Measurements from ENCODE around the gene CCDC66. TPM values are rescaled to one million over a fixed set of nuclear protein-coding genes. Genes with fewer than 3 reads are reported as not detected.

CCDC66 gene
- total RNA-seq, 1 experiment from 2014 or later, result 28.6 TPM

DNA sequence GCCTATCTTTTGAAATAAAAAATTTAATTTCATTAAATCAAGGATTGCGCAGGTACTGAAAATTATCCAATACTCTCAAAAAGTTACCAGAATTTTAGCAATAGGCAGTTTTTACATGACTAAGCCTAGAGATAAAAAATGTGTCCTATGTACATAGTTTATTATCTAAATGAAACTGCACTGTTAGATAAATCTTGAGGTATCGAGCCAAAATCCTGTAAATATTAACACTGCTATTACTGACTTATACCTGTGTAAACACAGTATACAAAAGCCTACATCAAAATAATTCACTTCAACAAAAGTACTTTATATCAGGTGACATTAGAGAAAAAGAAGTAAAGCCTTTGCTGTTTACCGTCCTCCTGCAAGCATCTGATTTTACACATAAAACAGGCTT, 65.4 kb downstream of the CCDC66 start:
- Histone ChIP-seq H3K4me1 (no peaks in the 10 kb centered on the region), H3K4me3 (ENCODE audit: low read depth, low read length) (no peak overlapping the region), H3K9me3 (no peaks in the 10 kb centered on the region), H3K36me3 (ENCODE audit: control insufficient read depth, insufficient read depth, low read length) (no peaks in the 10 kb centered on the region; the same call in 1 of the 2 replicates), H3K27me3 (replicated peaks; ENCODE audit: control insufficient read depth, insufficient read depth, low read length) (no peaks in the 10 kb centered on the region)
- H3K27ac Mint-ChIP-seq (ENCODE audit: unreplicated experiment), result no peak overlapping the region
- ChIA-PET CTCF (no interaction called here), POLR2A (no interaction called here)
- intact Hi-C loops (cut with micrococcal nuclease; ENCODE audit: unreplicated experiment), result no loop called here
- peaks cover 80% of the 10 kb centered on the region for H3K36me3 Mint-ChIP-seq (ENCODE audit: insufficient read depth, unreplicated experiment)
- no peaks in the 10 kb centered on the region for H3K27me3 Mint-ChIP-seq (ENCODE audit: insufficient read depth, unreplicated experiment)
- TF ChIP-seq, protein P1, sequence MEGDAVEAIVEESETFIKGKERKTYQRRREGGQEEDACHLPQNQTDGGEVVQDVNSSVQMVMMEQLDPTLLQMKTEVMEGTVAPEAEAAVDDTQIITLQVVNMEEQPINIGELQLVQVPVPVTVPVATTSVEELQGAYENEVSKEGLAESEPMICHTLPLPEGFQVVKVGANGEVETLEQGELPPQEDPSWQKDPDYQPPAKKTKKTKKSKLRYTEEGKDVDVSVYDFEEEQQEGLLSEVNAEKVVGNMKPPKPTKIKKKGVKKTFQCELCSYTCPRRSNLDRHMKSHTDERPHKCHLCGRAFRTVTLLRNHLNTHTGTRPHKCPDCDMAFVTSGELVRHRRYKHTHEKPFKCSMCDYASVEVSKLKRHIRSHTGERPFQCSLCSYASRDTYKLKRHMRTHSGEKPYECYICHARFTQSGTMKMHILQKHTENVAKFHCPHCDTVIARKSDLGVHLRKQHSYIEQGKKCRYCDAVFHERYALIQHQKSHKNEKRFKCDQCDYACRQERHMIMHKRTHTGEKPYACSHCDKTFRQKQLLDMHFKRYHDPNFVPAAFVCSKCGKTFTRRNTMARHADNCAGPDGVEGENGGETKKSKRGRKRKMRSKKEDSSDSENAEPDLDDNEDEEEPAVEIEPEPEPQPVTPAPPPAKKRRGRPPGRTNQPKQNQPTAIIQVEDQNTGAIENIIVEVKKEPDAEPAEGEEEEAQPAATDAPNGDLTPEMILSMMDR (IDR thresholded peaks at IDR 0.05; ENCODE audit: insufficient read depth in 1 of 2, low read depth in 1 of 2, low read length in 1 of 2, severe bottlenecking in 1 of 2, unreplicated experiment in 1 of 2), result no peak
- BruUV-seq (replicated peaks), result no TSS peak
- H3K4me3 Mint-ChIP-seq (ENCODE audit: unreplicated experiment), result no peak overlapping the region
- DNase-seq, result no peak
- H3K4me1 Mint-ChIP-seq (ENCODE audit: low read depth, unreplicated experiment), result peaks cover 7% of the 10 kb centered on the region
- no peaks in the 10 kb centered on the region for H3K9me3 Mint-ChIP-seq (ENCODE audit: unreplicated experiment)

DNA sequence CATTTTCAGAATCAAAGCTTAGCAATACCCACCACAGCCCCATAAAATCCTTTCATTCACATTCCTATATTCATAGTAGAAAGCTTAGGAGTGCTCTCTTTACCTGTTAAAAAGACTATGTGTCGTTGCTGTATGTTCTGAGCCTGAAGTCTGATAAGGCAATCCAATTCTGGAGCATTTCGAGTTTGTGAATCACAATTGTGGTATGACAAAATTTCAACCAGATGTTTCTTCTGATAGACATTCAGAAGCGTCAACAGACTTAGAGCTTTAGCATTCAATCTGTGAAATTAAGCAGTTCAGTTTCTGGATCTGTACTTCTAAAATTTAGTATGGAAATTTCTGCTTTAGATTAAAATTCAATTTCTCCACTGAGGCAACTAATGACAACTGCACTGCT, 67.8 kb downstream of the CCDC66 start:
- TF ChIP-seq, protein P1 (IDR thresholded peaks at IDR 0.05; ENCODE audit: insufficient read depth in 1 of 2, low read depth in 1 of 2, low read length in 1 of 2, severe bottlenecking in 1 of 2, unreplicated experiment in 1 of 2), result no peak
- Mint-ChIP-seq H3K9me3 (ENCODE audit: unreplicated experiment) (no peaks in the 10 kb centered on the region), H3K36me3 (ENCODE audit: insufficient read depth, unreplicated experiment) (peaks cover 80% of the 10 kb centered on the region), H3K27ac (ENCODE audit: unreplicated experiment) (no peak overlapping the region), H3K4me3 (ENCODE audit: unreplicated experiment) (no peak overlapping the region), H3K4me1 (ENCODE audit: low read depth, unreplicated experiment) (peaks cover 7% of the 10 kb centered on the region), H3K27me3 (ENCODE audit: insufficient read depth, unreplicated experiment) (no peaks in the 10 kb centered on the region)
- BruUV-seq (replicated peaks), result no TSS peak
- Histone ChIP-seq H3K4me1 (peaks cover 9% of the 10 kb centered on the region), H3K4me3 (ENCODE audit: low read depth, low read length) (no peak overlapping the region), H3K36me3 (ENCODE audit: control insufficient read depth, insufficient read depth, low read length) (peaks cover 1% of the 10 kb centered on the region; the same call in 1 of the 2 replicates), H3K9me3 (peaks cover 4% of the 10 kb centered on the region; the same call in 1 of the 2 replicates), H3K27me3 (replicated peaks; ENCODE audit: control insufficient read depth, insufficient read depth, low read length) (no peaks in the 10 kb centered on the region)
- ChIA-PET CTCF (no interaction called here), POLR2A (interaction anchor here (0.5 kb wide), 1 partner anchor 1068 kb away, joined by 4 read pairs; no protein-coding TSS in a partner anchor)
- intact Hi-C loops (cut with micrococcal nuclease; ENCODE audit: unreplicated experiment), result no loop called here
- DNase-seq, result no peak

GRCh38 chr3:56629047-56629446, 72.1 kb downstream of the CCDC66 start:
- H3K9me3 Mint-ChIP-seq (ENCODE audit: unreplicated experiment), result no peaks in the 10 kb centered on the region
- peak in 1 of 2 experiments; percentile 25 for DNase-seq
- Histone ChIP-seq H3K27me3 (replicated peaks; ENCODE audit: control insufficient read depth, insufficient read depth, low read length) (no peaks in the 10 kb centered on the region), H3K4me3 (ENCODE audit: low read depth, low read length) (no peak overlapping the region), H3K36me3 (ENCODE audit: control insufficient read depth, insufficient read depth, low read length) (peaks cover 2% of the 10 kb centered on the region; the same call in 1 of the 2 replicates), H3K9me3 (peaks cover 4% of the 10 kb centered on the region; the same call in 1 of the 2 replicates), H3K4me1 (peaks cover 17% of the 10 kb centered on the region)
- BruUV-seq (replicated peaks), result no TSS peak
- no peaks in the 10 kb centered on the region for H3K27me3 Mint-ChIP-seq (ENCODE audit: insufficient read depth, unreplicated experiment)
- peaks cover 74% of the 10 kb centered on the region for H3K36me3 Mint-ChIP-seq (ENCODE audit: insufficient read depth, unreplicated experiment)
- intact Hi-C loops (cut with micrococcal nuclease; ENCODE audit: unreplicated experiment), result no loop called here
- CTCF ChIA-PET, result interaction anchor here (0.5 to 0.6 kb wide), 2 partner anchors 35 to 47 kb away, joined by 3 to 5 read pairs; no protein-coding TSS in a partner anchor
- H3K27ac Mint-ChIP-seq (ENCODE audit: unreplicated experiment), result no peak overlapping the region
- POLR2A ChIA-PET, result interaction anchor here (0.5 to 1.1 kb wide), 3 partner anchors 18 to 53 kb away, joined by 3 to 8 read pairs (median 3); no protein-coding TSS in a partner anchor
- TF ChIP-seq, protein P1 (IDR thresholded peaks at IDR 0.05; ENCODE audit: insufficient read depth in 1 of 2, low read depth in 1 of 2, low read length in 1 of 2, severe bottlenecking in 1 of 2, unreplicated experiment in 1 of 2), result no peak
- peaks cover 8% of the 10 kb centered on the region for H3K4me1 Mint-ChIP-seq (ENCODE audit: low read depth, unreplicated experiment)
- no peak overlapping the region for H3K4me3 Mint-ChIP-seq (ENCODE audit: unreplicated experiment)

Measured in Caco-2 (cell line).